Right lobe of liver (tissue), 6 donors: ENCODE data around the gene SRSF7. TPM values are rescaled to one million over a fixed set of nuclear protein-coding genes. Genes with fewer than 3 reads are reported as not detected.
"Not testable (repeated sequence)": the region's sequence is repeated elsewhere in the genome, so short reads cannot be mapped to it uniquely, and the experiment has no call there.

Experiments used
- ATAC-seq, 4 donors: fragments of 200-7000 bp; cut with Tn5 transposase; one replicate each; pipeline ENCODE4 v1.9.1; 2020; ENCODE audit warnings: mild to moderate bottlenecking in 4 of 4, moderate library complexity in 4 of 4
- DNase-seq, 3 donors: peaks; one replicate each; pipeline ENCODE4 v3.0.0-alpha.2; 2020
- H3K27ac ChIP-seq, 3 donors: fragments of 200-600 bp; one replicate each; pipeline ENCODE4 v1.8.0; 2022
- H3K27me3 ChIP-seq, 2 donors: fragments of 200-600 bp; one replicate each; pipeline ENCODE4 v1.8.0; 2022
- H3K36me3 ChIP-seq, 4 donors: fragments of 200-600 bp; sonication (generic) in 1 of 4; one replicate each; pipeline versions ENCODE4 v1.5.1 to v1.8.0; 2017 to 2022; ENCODE audit warnings: control low read depth in 1 of 4
- H3K4me1 ChIP-seq, 4 donors: fragments of 200-600 bp; sonication (generic) in 1 of 4; one replicate each; pipeline versions ENCODE4 v1.5.1 to v1.8.0; 2017 to 2022; ENCODE audit warnings: control low read depth in 1 of 4
- H3K4me3 ChIP-seq, 3 donors: fragments of 200-600 bp; one replicate each; pipeline ENCODE4 v1.8.0; 2022
- H3K9me3 ChIP-seq, 4 donors: fragments of 200-600 bp; sonication (generic) in 1 of 4; one replicate each; pipeline versions ENCODE4 v1.5.1 to v1.8.0; 2017 to 2022; ENCODE audit warnings: control low read depth in 1 of 4
- POLR2A ChIP-seq: fragments of 450-650 bp; IDR thresholded peaks from one replicate; pipeline ENCODE4 v1.6.1; 2017; ENCODE audit warnings: antibody characterized with exemption, mild to moderate bottlenecking
- WGBS: methylation state at CpG from one replicate; pipeline ENCODE4 v1.1.6; 2018; ENCODE audit warnings: low coverage, low lambda C conversion rate; ENCODE audit not compliant: insufficient coverage; ENCODE audit errors: missing lambda C conversion rate; 5-methylcytosine and 5-hydroxymethylcytosine counted together
- intact Hi-C, 2 donors: fragments of 100-400 bp; cut with DNase I; formaldehyde crosslinking; loops; one replicate each; pipeline versions ENCODE4 v1.11.2 to v1.14.1; 2022
- total RNA-seq, 6 experiments: library from RNA; depleted of rRNA in 2 of 6; stranded (reverse); fragments of >200 nt in 2 of 6; fragmentation: NEBNext Ultra II Directional in 3 of 6; extraction: Animal tissue kit (Norgen Biotek cat#: 25700) in 3 of 6; gene quantifications; one replicate each; pipeline versions ENCODE4 v1.1.0 to v1.2.4, GENCODE V29; 2016 to 2023
- TF ChIP-seq, protein P1 (sequence below), 4 donors: fragments of 200-600 bp in 3 of 4; fragments of 450-650 bp in 1 of 4; IDR thresholded peaks; one replicate each; pipeline versions ENCODE4 v1.5.1 to v1.8.0; 2016 to 2022; ENCODE audit warnings: antibody characterized with exemption in 4 of 4, mild to moderate bottlenecking in 2 of 4
- donor health status: DM: no; HTN: yes; CAD: no.
- donor health status: DM: no; HTN: no; CAD: no.
- donor health status: DM: no; HTN: no; CAD: no.
- donor health status: DM: no; HTN: yes; CAD: no.
- donor health status: DM: no; HTN: yes; CAD: no.

Gene SRSF7
- total RNA-seq, 6 experiments from 2014 or later = 33.5 to 57.4 (median 44.4) TPM

DNA sequence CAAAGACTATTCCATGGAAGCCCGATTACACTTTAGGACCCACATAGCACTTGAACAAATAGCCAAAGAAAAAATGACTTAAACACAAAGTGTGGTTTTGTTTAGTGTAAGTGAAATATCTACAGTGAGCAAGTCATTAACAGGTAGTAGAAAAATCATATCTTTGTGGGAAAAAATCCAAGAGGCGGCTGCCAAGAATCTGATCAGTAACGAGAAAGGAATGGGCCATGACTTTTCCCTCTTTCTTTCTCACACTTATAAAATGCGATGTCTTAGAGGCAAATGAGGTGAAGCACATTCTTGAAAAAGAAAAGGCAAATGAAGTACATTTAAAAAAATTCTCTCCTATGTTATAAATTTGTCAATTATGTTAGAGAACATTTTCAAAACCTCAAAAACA is 14.0 kb upstream of the SRSF7 start:
- Histone ChIP-seq H3K4me1 (peaks cover 0 to 28% (median 6%) of the 10 kb centered on the region in 4 donors), H3K4me3 (no peak overlapping the region), H3K9me3 (no peaks in the 10 kb centered on the region), H3K36me3 (no peaks in the 10 kb centered on the region), H3K27me3 (no peaks in the 10 kb centered on the region), H3K27ac (no peak overlapping the region)
- intact Hi-C loops = no loop called here
- WGBS = 59% methylated on average over 4 of the region's 4 CpGs
- ATAC-seq (no peak), DNase-seq (no peak)
- TF ChIP-seq, protein P1, sequence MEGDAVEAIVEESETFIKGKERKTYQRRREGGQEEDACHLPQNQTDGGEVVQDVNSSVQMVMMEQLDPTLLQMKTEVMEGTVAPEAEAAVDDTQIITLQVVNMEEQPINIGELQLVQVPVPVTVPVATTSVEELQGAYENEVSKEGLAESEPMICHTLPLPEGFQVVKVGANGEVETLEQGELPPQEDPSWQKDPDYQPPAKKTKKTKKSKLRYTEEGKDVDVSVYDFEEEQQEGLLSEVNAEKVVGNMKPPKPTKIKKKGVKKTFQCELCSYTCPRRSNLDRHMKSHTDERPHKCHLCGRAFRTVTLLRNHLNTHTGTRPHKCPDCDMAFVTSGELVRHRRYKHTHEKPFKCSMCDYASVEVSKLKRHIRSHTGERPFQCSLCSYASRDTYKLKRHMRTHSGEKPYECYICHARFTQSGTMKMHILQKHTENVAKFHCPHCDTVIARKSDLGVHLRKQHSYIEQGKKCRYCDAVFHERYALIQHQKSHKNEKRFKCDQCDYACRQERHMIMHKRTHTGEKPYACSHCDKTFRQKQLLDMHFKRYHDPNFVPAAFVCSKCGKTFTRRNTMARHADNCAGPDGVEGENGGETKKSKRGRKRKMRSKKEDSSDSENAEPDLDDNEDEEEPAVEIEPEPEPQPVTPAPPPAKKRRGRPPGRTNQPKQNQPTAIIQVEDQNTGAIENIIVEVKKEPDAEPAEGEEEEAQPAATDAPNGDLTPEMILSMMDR (IDR thresholded peaks at IDR 0.05) = no peak
- TF ChIP-seq POLR2A = no peak

- intact Hi-C loops = no loop called here
Measured at GRCh38 chr2:38763728-38764127, 12.6 kb upstream of the SRSF7 start.

GRCh38 chr2:38763228-38763627 is 12.1 kb upstream of the SRSF7 start:
- Histone ChIP-seq H3K27ac (no peak overlapping the region), H3K27me3 (no peaks in the 10 kb centered on the region), H3K4me1 (peaks cover 0 to 24% (median 6%) of the 10 kb centered on the region in 4 donors), H3K4me3 (no peak overlapping the region), H3K9me3 (no peaks in the 10 kb centered on the region), H3K36me3 (no peaks in the 10 kb centered on the region)
- intact Hi-C loops = no loop called here
- ATAC-seq (no peak), DNase-seq (no peak)
- no peak for TF ChIP-seq POLR2A
- 65% methylated on average over 2 of the region's 2 CpGs for WGBS

More at GRCh38 chr2:38763728-38764127, 12.6 kb upstream of the SRSF7 start:
- ATAC-seq (no peak), DNase-seq (no peak)
- Histone ChIP-seq H3K4me3 (no peak overlapping the region), H3K4me1 (peaks cover 0 to 24% (median 6%) of the 10 kb centered on the region in 4 donors), H3K27ac (no peak overlapping the region), H3K27me3 (no peaks in the 10 kb centered on the region), H3K36me3 (no peaks in the 10 kb centered on the region), H3K9me3 (no peaks in the 10 kb centered on the region)
- WGBS = 98% methylated on average over 4 of the region's 4 CpGs
- no peak for TF ChIP-seq POLR2A
- TF ChIP-seq, protein P1 (IDR thresholded peaks at IDR 0.05) = no peak

- H3K9me3 ChIP-seq, H3K27me3 ChIP-seq, ATAC-seq, DNase-seq, H3K36me3 ChIP-seq, H3K27ac ChIP-seq, intact Hi-C loops, H3K4me3 ChIP-seq: not testable (repeated sequence)
- no CpG with 5 or more reads among the region's 31 CpGs for WGBS
- peaks cover 0 to 11% (median 0%) of the 10 kb centered on the region in 4 donors for H3K4me1 ChIP-seq
Measured at GRCh38 chr2:38755891-38756290, 4.7 kb upstream of the SRSF7 start.

GRCh38 chr2:38754506-38754905 is 3.3 kb upstream of the SRSF7 start:
- intact Hi-C loops = no loop called here
- WGBS = 4% methylated on average over 3 of the region's 3 CpGs
- ATAC-seq (no peak), DNase-seq (no peak)
- Histone ChIP-seq H3K9me3 (no peaks in the 10 kb centered on the region), H3K27ac (peak overlapping the region in 2 of 3 donors; percentile 24 to 34), H3K4me1 (peaks cover 0 to 16% (median 1%) of the 10 kb centered on the region in 4 donors), H3K36me3 (peaks cover 0 to 5% (median 0%) of the 10 kb centered on the region in 4 donors), H3K4me3 (peak overlapping the region in 2 of 3 donors; percentile 36 to 39), H3K27me3 (no peaks in the 10 kb centered on the region)
- TF ChIP-seq POLR2A = no peak
- TF ChIP-seq, protein P1 (IDR thresholded peaks at IDR 0.05) = no peak

GRCh38 chr2:38754049-38754448 is 2.9 kb upstream of the SRSF7 start:
- peak overlapping the region in 2 of 3 donors; percentile 24 to 34 for H3K27ac ChIP-seq
- H3K4me1 ChIP-seq = peaks cover 0 to 20% (median 4%) of the 10 kb centered on the region in 4 donors
- H3K9me3 ChIP-seq = no peaks in the 10 kb centered on the region
- ATAC-seq (no peak), DNase-seq (no peak)
- H3K27me3 ChIP-seq = no peaks in the 10 kb centered on the region
- peak overlapping the region in 2 of 3 donors; percentile 36 to 39 for H3K4me3 ChIP-seq
- intact Hi-C loops = no loop called here
- peaks cover 0 to 9% (median 1%) of the 10 kb centered on the region in 4 donors for H3K36me3 ChIP-seq
- TF ChIP-seq, protein P1 (IDR thresholded peaks at IDR 0.05) = no peak
- TF ChIP-seq POLR2A = no peak
